B cell (primary cell): ENCODE measurements around the gene SHC4. TPM values are rescaled to one million over a fixed set of nuclear protein-coding genes. Genes with fewer than 3 reads are reported as not detected.

Experiments
- ATAC-seq: fragments of 200-7000 bp; cut with Tn5 transposase; one replicate; pipeline ENCODE4 v1.10.0; 2021; ENCODE audit warnings: low read depth, mild to moderate bottlenecking, moderate number of reproducible peaks, moderate library complexity
- CTCF ChIA-PET: fragments of 350-600 bp; sonication (Branson Sonifier 250); formaldehyde crosslinking; loops from one replicate; lab custom pipeline; 2021; ENCODE audit warnings: antibody characterized with exemption, inconsistent platforms; lab: Charles Lee
- POLR2A ChIA-PET: fragments of 350-600 bp; sonication (Branson Sonifier 250); formaldehyde crosslinking; loops from one replicate; lab custom pipeline; 2021; ENCODE audit warnings: antibody characterized with exemption; lab: Charles Lee
- DNase-seq: peaks from one replicate; pipeline ENCODE4 v3.0.0; 2013
- H2AFZ ChIP-seq: 2 replicates; pipeline ENCODE4 v1.6.1; 2012; ENCODE audit warnings: mild to moderate bottlenecking, low read depth, low read length; ENCODE audit not compliant: insufficient read depth, poor library complexity, severe bottlenecking
- H3K27ac ChIP-seq, 2 donors: 1 replicate in 1 of 2; 2 replicates in 1 of 2; pipeline ENCODE4 v1.5.1; 2012 to 2013; ENCODE audit warnings: low read length in 2 of 2, mild to moderate bottlenecking in 2 of 2, moderate library complexity in 1 of 2
- H3K27me3 ChIP-seq, 4 experiments: fragments of 200-600 bp in 1 of 4; sonication (generic) in 1 of 4; replicated peaks in 1 of 4; 1 replicate in 2 of 4; 2 replicates in 2 of 4; pipeline versions ENCODE4 v1.6.1 to v1.7.0; 2013 to 2016; ENCODE audit warnings: low read length in 3 of 4, mild to moderate bottlenecking in 2 of 4, mixed read lengths in 1 of 4, moderate library complexity in 1 of 4; ENCODE audit not compliant: insufficient read depth in 4 of 4, control insufficient read depth in 3 of 4; ENCODE audit errors: control extremely low read depth in 1 of 4
- H3K36me3 ChIP-seq, 2 experiments: replicated peaks in 1 of 2; 1 replicate in 1 of 2; 2 replicates in 1 of 2; pipeline versions ENCODE4 v1.6.1 to v1.7.1; 2013; ENCODE audit warnings: low read length in 1 of 2; ENCODE audit not compliant: insufficient read depth in 2 of 2, control insufficient read depth in 1 of 2; ENCODE audit errors: control extremely low read depth in 1 of 2, extremely low read depth in 1 of 2
- H3K4me1 ChIP-seq, 2 donors: fragments of 200-600 bp in 1 of 2; sonication (generic) in 1 of 2; 1 replicate in 1 of 2; 2 replicates in 1 of 2; pipeline versions ENCODE4 v1.5.1 to v1.6.1; 2013 to 2017; ENCODE audit warnings: low read length in 2 of 2; ENCODE audit not compliant: control insufficient read depth in 2 of 2, insufficient read depth in 2 of 2
- H3K4me2 ChIP-seq: replicated peaks from 2 replicates; pipeline ENCODE3; 2012; ENCODE audit warnings: mild to moderate bottlenecking, low read depth, low read length; ENCODE audit not compliant: poor library complexity, severe bottlenecking
- H3K4me3 ChIP-seq, 5 experiments: fragments of 200-600 bp in 1 of 5; sonication (generic) in 1 of 5; 1 replicate in 3 of 5; 2 replicates in 2 of 5; pipeline versions ENCODE4 v1.5.1 to v1.7.0; 2011 to 2016; ENCODE audit warnings: low read length in 4 of 5, mild to moderate bottlenecking in 4 of 5, low read depth in 2 of 5, control low read depth in 1 of 5, moderate library complexity in 1 of 5; ENCODE audit not compliant: insufficient read depth in 1 of 5; ENCODE audit errors: control extremely low read depth in 1 of 5, extremely low read depth in 1 of 5
- H3K79me2 ChIP-seq: fragments of 200-600 bp; sonication (generic); one replicate; pipeline ENCODE4 v1.6.0; 2016; ENCODE audit warnings: low read length; ENCODE audit not compliant: control insufficient read depth, insufficient read depth
- H3K9ac ChIP-seq: fragments of 200-600 bp; sonication (generic); 2 replicates; pipeline ENCODE4 v1.6.1; 2017; ENCODE audit warnings: mild to moderate bottlenecking, low read length, moderate library complexity
- H3K9me3 ChIP-seq, 3 donors: one replicate each; pipeline versions ENCODE4 v1.6.1 to v1.7.1; 2013; ENCODE audit warnings: low read length in 2 of 3; ENCODE audit not compliant: control insufficient read depth in 2 of 3, insufficient read depth in 1 of 3; ENCODE audit errors: control extremely low read depth in 1 of 3
- H4K20me1 ChIP-seq: 2 replicates; pipeline ENCODE4 v1.6.0; 2012; ENCODE audit warnings: mild to moderate bottlenecking, low read length; ENCODE audit not compliant: insufficient read depth, control insufficient read depth, poor library complexity, severe bottlenecking
- H3K27ac Mint-ChIP-seq: one replicate; pipeline ENCODE4 v1.8.0; 2021; ENCODE audit warnings: mixed read lengths
- H3K27me3 Mint-ChIP-seq: one replicate; pipeline ENCODE4 v1.8.0; 2021; ENCODE audit warnings: mixed read lengths
- H3K4me1 Mint-ChIP-seq: one replicate; pipeline ENCODE4 v1.8.0; 2021; ENCODE audit warnings: mixed read lengths
- H3K4me3 Mint-ChIP-seq: one replicate; pipeline ENCODE4 v1.8.0; 2021; ENCODE audit warnings: mixed read lengths
- H3K9me3 Mint-ChIP-seq: one replicate; pipeline ENCODE4 v1.8.0; 2022; ENCODE audit warnings: mixed read lengths; ENCODE audit not compliant: insufficient read depth
- EZH2 ChIP-seq: IDR thresholded peaks from 2 replicates; pipeline ENCODE4 v1.6.1; 2012; ENCODE audit warnings: borderline replicate concordance, low read depth, mild to moderate bottlenecking, moderate library complexity, low read length; ENCODE audit not compliant: insufficient read depth, poor library complexity, severe bottlenecking
- WGBS: methylation state at CpG from one replicate; pipeline ENCODE4 v1.1.5; 2013; ENCODE audit warnings: missing lambda C conversion rate; ENCODE audit not compliant: insufficient coverage; 5-methylcytosine and 5-hydroxymethylcytosine counted together
- intact Hi-C: fragments of 100-400 bp; cut with micrococcal nuclease; formaldehyde crosslinking; loops from one replicate; pipeline ENCODE4 v1.10.0; 2022
- polyA plus RNA-seq: library from polyadenylated mRNA; depleted of rRNA; stranded (reverse); fragments of >200 nt; gene quantifications from 2 replicates; pipeline ENCODE4 v1.2.3, GENCODE V29; 2012
- total RNA-seq, 2 donors: library from RNA; stranded (reverse); fragments of 120-200 nt in 1 of 2; gene quantifications; 1 replicate in 1 of 2; 2 replicates in 1 of 2; pipeline versions ENCODE4 v1.2.3 to v1.2.4, GENCODE V29; 2013 to 2022
- TF ChIP-seq, protein P1 (sequence below): fragments of 200-600 bp; IDR thresholded peaks from one replicate; pipeline ENCODE4 v1.8.0; 2022; ENCODE audit warnings: antibody characterized with exemption, mild to moderate bottlenecking

SHC4 gene
- total and polyA plus RNA-seq, 2 donors (not counting 1 experiment from before 2014, with no cell fraction given): 0.04 to 0.69 TPM

DNA sequence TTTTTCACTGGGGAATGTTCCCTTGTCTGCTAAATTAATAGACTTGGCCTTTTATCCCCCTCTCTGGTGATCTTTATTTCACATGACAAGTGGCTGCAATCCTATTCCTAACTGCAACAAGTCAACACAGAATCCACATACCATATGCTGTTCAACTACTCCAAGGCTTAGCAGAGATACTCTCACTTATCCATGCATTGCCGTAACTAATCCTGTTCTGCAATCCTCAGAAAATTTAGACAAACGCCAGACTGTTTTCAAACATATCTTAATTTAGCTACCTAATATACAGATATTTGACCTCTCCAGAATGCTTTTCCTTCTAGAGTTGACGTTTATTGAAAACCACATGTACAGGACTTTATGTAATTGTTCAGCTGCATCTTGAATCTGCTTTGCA is 47.9 kb downstream of the SHC4 start:
- H2AFZ ChIP-seq: no peak overlapping the region
- Mint-ChIP-seq H3K4me1 (no peaks in the 10 kb centered on the region), H3K27me3 (peaks cover 39% of the 10 kb centered on the region), H3K27ac (no peak overlapping the region), H3K4me3 (no peak overlapping the region), H3K9me3 (no peaks in the 10 kb centered on the region)
- H4K20me1 ChIP-seq: no peaks in the 10 kb centered on the region
- no peaks in the 10 kb centered on the region for H3K4me1 ChIP-seq
- no CpG with 5 or more reads among the region's 3 CpGs for WGBS
- ChIA-PET POLR2A (no interaction called here), CTCF (no interaction called here)
- no peaks in the 10 kb centered on the region for H3K36me3 ChIP-seq
- no peak overlapping the region for H3K4me2 ChIP-seq
- intact Hi-C loops: no loop called here
- H3K79me2 ChIP-seq: no peaks in the 10 kb centered on the region
- no peak overlapping the region for H3K9ac ChIP-seq
- H3K9me3 ChIP-seq: no peaks in the 10 kb centered on the region
- ATAC-seq: no peak
- no peak for TF ChIP-seq EZH2
- TF ChIP-seq, protein P1, sequence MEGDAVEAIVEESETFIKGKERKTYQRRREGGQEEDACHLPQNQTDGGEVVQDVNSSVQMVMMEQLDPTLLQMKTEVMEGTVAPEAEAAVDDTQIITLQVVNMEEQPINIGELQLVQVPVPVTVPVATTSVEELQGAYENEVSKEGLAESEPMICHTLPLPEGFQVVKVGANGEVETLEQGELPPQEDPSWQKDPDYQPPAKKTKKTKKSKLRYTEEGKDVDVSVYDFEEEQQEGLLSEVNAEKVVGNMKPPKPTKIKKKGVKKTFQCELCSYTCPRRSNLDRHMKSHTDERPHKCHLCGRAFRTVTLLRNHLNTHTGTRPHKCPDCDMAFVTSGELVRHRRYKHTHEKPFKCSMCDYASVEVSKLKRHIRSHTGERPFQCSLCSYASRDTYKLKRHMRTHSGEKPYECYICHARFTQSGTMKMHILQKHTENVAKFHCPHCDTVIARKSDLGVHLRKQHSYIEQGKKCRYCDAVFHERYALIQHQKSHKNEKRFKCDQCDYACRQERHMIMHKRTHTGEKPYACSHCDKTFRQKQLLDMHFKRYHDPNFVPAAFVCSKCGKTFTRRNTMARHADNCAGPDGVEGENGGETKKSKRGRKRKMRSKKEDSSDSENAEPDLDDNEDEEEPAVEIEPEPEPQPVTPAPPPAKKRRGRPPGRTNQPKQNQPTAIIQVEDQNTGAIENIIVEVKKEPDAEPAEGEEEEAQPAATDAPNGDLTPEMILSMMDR: no peak
- peaks cover 0 to 6% (median 3%) of the 10 kb centered on the region in 4 experiments for H3K27me3 ChIP-seq
- H3K27ac ChIP-seq: no peak overlapping the region
- no peak overlapping the region for H3K4me3 ChIP-seq
- no peak for DNase-seq

DNA sequence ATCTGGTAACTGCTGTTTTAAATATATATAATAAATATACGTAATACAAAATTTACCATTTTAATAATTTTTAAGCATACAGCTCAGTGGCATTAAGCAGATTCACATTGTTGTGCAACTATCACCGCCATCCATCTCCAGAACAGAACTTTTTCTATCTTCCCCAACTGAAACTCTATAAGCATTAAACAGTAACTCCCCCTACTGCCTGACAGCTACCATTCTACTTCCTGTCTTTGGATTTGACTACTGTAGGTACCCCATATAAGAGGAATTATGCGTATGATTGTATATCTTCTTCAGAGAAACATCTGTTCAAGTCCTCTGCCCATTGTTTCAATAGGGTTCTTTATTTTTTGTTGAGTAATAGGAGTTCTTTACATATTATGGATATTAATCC is 49.0 kb downstream of the SHC4 start:
- TF ChIP-seq, protein P1: no peak
- TF ChIP-seq EZH2: no peak
- H3K9me3 ChIP-seq: no peaks in the 10 kb centered on the region
- Mint-ChIP-seq H3K9me3 (no peaks in the 10 kb centered on the region), H3K27me3 (peaks cover 36% of the 10 kb centered on the region), H3K27ac (no peak overlapping the region), H3K4me1 (no peaks in the 10 kb centered on the region), H3K4me3 (no peak overlapping the region)
- ATAC-seq (no peak), DNase-seq (no peak)
- H3K4me2 ChIP-seq: no peak overlapping the region
- H3K27ac ChIP-seq: no peak overlapping the region
- H2AFZ ChIP-seq: no peak overlapping the region
- no peaks in the 10 kb centered on the region for H3K4me1 ChIP-seq
- H3K79me2 ChIP-seq: no peaks in the 10 kb centered on the region
- no peak overlapping the region for H3K9ac ChIP-seq
- H3K27me3 ChIP-seq: peaks cover 0 to 6% (median 3%) of the 10 kb centered on the region in 4 experiments
- H3K4me3 ChIP-seq: no peak overlapping the region
- intact Hi-C loops: no loop called here
- H3K36me3 ChIP-seq: no peaks in the 10 kb centered on the region
- H4K20me1 ChIP-seq: no peaks in the 10 kb centered on the region
- 83% methylated on average over 1 of the region's 3 CpGs for WGBS
- CTCF ChIA-PET: no interaction called here
- POLR2A ChIA-PET: interaction anchor here (0.6 kb wide), 1 partner anchor 11 kb away, joined by 3 read pairs; no protein-coding TSS in a partner anchor
